GM18520 (cell line): Measurements from ENCODE around the gene WDR44.
"Not testable (repeated sequence)": the region's sequence is repeated elsewhere in the genome, so short reads cannot be mapped to it uniquely, and the experiment has no call there.

Source experiments
- ATAC-seq: cut with Tn5 transposase; IDR thresholded peaks from one replicate; pipeline ENCODE4 v1.9.1; 2021; ENCODE audit not compliant: unreplicated experiment

WDR44 gene

GRCh38 chrX:118480172-118480571 is 134.3 kb downstream of the WDR44 start:
- no peak for ATAC-seq

DNA sequence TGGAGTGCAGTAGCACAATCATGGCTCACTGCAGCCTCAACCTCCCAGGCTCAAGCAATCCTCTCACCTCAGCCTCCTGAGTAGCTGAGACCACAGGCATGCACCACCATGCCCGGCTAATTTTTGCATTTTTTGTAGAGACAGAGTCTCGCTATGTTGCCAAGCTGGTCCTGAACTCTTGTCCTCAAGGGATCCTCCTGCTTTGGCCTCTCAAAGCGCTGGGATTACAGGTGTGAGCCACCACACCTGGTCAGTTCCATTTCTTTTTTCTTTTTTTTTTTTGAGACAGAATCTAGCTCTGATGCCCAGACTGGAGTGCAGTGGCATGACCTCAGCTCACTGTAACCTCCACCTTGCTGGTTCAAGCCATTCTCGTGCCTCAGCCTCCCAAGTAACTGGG is 136.5 kb downstream of the WDR44 start:
- not testable (repeated sequence) for ATAC-seq

DNA sequence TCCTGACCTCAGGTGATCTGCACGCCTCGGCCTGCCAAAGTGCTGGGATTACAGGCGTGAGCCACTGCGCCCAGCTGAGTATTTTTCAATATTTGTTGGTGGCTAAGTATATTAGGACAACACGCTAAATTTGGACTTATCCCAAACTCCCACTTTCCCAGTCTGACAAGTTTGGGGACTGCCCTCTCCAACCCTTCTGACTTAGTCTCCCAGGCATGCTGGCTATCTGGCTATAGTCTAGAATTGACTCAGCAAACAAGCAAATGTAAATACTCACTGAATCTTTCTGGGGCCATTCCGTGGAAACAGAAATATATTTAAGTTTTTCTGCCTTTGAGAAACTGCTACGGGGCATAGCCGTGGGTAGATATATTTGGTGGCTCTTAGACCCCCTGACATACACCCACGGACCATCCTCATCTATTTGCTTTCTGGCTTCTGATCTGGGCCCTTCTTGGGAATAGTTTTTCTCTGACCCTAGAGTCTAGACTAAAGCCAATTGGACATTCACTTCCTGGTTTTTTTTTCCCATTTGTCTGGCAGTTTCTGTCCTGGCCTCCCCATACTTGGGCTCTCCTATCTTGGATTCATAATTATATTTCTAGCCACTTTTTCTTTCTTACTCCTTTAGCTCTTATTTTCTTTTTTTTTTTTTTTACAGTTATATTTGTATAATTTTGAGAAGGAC is 138.5 kb downstream of the WDR44 start:
- no peak for ATAC-seq

GRCh38 chrX:118486693-118487092 is 140.8 kb downstream of the WDR44 start:
- not testable (repeated sequence) for ATAC-seq

DNA sequence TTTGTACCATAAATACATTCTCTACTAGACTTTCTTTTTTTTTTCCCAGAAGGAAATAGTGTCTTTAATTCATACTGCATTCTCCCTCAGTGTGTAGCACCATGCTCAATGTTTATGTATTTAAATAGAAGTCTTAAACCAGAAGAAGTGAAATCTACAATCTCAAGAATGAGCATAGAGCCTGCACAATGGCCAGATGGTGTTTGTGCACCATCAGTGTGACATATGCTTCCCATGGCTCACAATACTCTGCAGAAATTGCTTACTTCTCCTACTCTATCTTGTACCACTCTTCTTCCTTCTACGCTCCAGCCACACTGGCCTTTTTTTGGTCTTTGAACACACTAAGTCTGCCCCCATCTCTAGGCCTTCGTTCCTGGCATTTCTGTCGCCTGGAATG is 147.1 kb downstream of the WDR44 start:
- ATAC-seq = no peak

DNA sequence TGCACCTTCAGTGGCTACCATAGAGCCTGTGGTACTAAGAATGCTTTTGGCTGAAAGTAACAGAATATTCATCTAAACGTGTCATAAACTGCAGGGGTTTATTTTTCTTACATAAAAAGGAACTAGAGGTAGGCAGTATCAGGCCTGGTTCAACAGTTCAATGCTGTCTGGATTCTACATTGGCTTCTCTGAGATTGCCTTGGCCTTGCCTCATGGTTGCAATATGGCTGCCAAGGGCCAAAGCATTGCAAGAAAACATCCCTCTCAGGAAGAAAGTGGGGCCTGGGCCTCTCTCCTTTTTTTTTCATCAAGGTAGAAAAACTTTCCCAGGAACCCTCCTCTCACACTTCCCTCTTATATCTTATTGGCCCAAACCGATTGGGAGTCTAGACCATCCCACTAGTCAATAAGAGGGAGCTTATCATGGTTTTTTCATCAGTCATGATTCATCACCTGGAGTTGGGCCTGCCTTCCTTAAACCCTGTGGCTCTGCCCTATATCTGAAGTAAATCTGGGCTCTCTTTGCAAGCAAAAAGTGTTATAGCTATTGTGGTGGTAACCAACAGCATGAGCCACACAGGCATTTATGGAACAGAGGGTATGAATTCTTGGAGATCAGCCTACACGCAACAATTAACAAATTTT is 147.9 kb downstream of the WDR44 start:
- ATAC-seq = no peak

- peak; percentile 53 for ATAC-seq
Measured at GRCh38 chrX:118495061-118495921, 149.4 kb downstream of the WDR44 start, which contains the start of gene DOCK11. TSS of gene DOCK11 (plus strand) at chrX:118495815. CDS start at chrX:118495972, 157 bp downstream.

DNA sequence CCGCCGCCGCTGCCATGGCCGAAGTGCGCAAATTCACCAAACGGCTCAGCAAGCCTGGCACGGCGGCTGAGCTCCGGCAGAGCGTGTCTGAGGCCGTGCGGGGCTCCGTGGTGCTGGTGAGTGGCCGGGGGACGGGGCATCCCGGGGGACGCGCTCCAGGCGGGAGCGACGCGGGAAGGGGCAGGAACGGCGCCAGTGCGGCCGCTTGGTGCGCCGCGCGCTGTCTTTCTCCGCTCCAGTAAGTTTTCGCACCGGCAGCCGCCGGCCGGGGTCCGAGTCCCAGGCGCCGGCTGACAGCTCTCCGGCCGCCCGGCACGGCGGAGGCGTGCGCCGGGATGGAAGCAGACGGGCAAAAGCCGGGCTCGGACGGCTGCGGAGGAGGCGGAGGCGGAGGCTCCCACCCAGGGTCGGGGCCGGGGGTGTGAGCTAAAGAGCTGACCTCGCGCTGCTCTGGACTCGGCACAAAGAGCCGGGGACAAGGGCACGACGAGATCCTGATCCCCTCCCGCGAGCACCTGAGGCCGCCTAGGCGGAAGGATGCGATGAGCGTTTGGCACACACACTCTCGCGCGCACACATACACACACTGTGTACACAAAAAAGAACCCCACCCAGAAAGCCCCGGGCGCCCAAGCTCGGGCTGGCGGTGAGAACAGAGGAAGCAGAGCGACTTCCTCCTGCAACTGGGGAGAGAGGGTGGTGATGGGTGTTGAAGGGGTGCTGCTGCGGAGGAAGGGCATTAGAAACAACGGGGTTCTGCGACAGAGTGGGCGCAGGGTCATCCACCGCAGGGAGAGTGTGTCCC is 150.3 kb downstream of the WDR44 start:
- ATAC-seq = peak; percentile 48

DNA sequence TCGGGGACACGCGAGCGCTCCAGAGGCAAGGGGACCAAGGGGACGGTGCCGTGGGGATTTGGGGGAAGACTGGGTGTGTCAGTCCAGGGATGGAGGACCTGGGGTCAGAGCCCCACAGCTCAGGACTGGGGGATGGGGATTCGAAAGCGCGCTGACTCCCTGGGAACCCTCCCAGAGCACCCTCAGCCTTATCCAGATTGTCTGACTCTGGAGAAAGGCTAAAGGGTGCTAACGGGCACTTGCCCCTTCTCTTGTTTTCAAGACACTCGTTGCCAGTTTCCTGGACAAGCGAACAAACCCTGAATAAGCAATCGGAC is 150.8 kb downstream of the WDR44 start:
- ATAC-seq = no peak

GRCh38 chrX:118497180-118497818 is 151.4 kb downstream of the WDR44 start:
- ATAC-seq = no peak

GRCh38 chrX:118498351-118498750 is 152.4 kb downstream of the WDR44 start:
- ATAC-seq = no peak

- ATAC-seq = no peak
Measured at GRCh38 chrX:118498755-118499154, 152.8 kb downstream of the WDR44 start.

DNA sequence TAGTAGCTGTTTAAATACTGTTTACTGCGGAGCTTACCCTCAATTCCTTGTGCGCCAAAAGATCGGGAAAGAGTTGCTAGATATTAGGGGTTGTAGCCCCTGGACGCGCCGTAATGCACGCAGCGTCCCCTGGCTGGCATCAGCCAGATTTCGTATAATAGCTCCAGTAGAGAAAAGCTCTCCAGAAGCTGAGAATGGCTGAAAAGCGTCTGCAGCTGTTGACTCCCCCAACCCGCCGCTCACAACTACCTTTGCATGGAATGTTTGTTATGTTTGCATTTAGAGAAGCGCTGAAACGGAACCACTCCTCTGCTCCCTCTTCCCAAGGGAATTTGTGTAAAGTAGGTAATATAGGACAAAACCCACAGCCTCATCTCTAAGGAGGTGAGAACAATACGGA is 153.4 kb downstream of the WDR44 start:
- ATAC-seq = no peak
